PC-9 (cell line): Measurements from ENCODE around the gene ANKRD35. TPM values are rescaled to one million over a fixed set of nuclear protein-coding genes. Genes with fewer than 3 reads are reported as not detected.

Experiments
- BruUV-seq: library from RNA; stranded (reverse); fragments of 400-500 nt; replicated peaks from 2 replicates; lab custom pipeline; 2021; lab: Mats Ljungman, UMichigan
- CTCF ChIA-PET: fragments of 300-600 bp; sonication (Branson Sonifier 250); formaldehyde crosslinking; loops from one replicate; lab custom pipeline; 2022; ENCODE audit warnings: antibody characterized with exemption; lab: Charles Lee
- POLR2A ChIA-PET: fragments of 300-600 bp; sonication (Branson Sonifier 250); formaldehyde crosslinking; loops from one replicate; lab custom pipeline; 2022; ENCODE audit warnings: antibody characterized with exemption; ENCODE audit not compliant: unreplicated experiment; lab: Charles Lee
- DNase-seq, 2 experiments: peaks; one replicate each; pipeline versions ENCODE4 v3.0.0 to v3.0.0-alpha.2; 2015 to 2022; ENCODE audit warnings: mixed read lengths in 1 of 2
- H2AFZ ChIP-seq: fragments of 200-600 bp; sonication (generic); 2 replicates; pipeline ENCODE4 v1.8.1; 2017; ENCODE audit warnings: antibody characterized with exemption
- H3F3A ChIP-seq: fragments of 200-600 bp; sonication (generic); 2 replicates; pipeline ENCODE4 v1.8.1; 2017; ENCODE audit warnings: antibody characterized with exemption, mild to moderate bottlenecking, low read depth; ENCODE audit not compliant: insufficient read depth
- H3K27ac ChIP-seq: fragments of 200-600 bp; sonication (generic); 2 replicates; pipeline ENCODE4 v1.6.1; 2016; ENCODE audit warnings: mixed run types
- H3K27me3 ChIP-seq: fragments of 200-600 bp; sonication (generic); 2 replicates; pipeline ENCODE4 v1.6.1; 2016; ENCODE audit warnings: low read depth, mixed run types; ENCODE audit not compliant: insufficient read depth
- H3K36me3 ChIP-seq: fragments of 200-600 bp; sonication (generic); 2 replicates; pipeline ENCODE4 v1.6.1; 2016; ENCODE audit warnings: low read depth, mixed run types
- H3K4me1 ChIP-seq: fragments of 200-600 bp; sonication (generic); replicated peaks from 2 replicates; pipeline ENCODE4 v1.6.1; 2016; ENCODE audit warnings: mixed run types; ENCODE audit not compliant: insufficient read depth
- H3K4me2 ChIP-seq: fragments of 200-600 bp; sonication (generic); 2 replicates; pipeline ENCODE4 v1.6.1; 2017; ENCODE audit warnings: mixed run types
- H3K4me3 ChIP-seq: fragments of 200-600 bp; sonication (generic); 2 replicates; pipeline ENCODE4 v1.6.1; 2016; ENCODE audit warnings: mixed run types
- H3K79me2 ChIP-seq: fragments of 200-600 bp; sonication (generic); 2 replicates; pipeline ENCODE4 v1.6.1; 2017; ENCODE audit warnings: low read depth, mixed run types
- H3K9me2 ChIP-seq: fragments of 200-600 bp; sonication (generic); 2 replicates; pipeline ENCODE4 v1.8.1; 2017; ENCODE audit warnings: mild to moderate bottlenecking; ENCODE audit not compliant: insufficient read depth
- H3K9me3 ChIP-seq: fragments of 200-600 bp; sonication (generic); 2 replicates; pipeline ENCODE4 v1.8.1; 2016; ENCODE audit warnings: low read depth; ENCODE audit not compliant: insufficient read depth
- H4K20me1 ChIP-seq: fragments of 200-600 bp; sonication (generic); 2 replicates; pipeline ENCODE4 v1.8.1; 2017; ENCODE audit not compliant: insufficient read depth
- EZH2 ChIP-seq: fragments of 200-600 bp; sonication (generic); IDR thresholded peaks from 2 replicates; pipeline ENCODE4 v1.8.0; 2017; ENCODE audit warnings: antibody characterized with exemption, low read depth
- intact Hi-C: fragments of 100-400 bp; cut with micrococcal nuclease; formaldehyde crosslinking; loops from one replicate; pipeline ENCODE4 v1.10.0; 2022; ENCODE audit not compliant: unreplicated experiment
- total RNA-seq: library from RNA; stranded (reverse); gene quantifications from 2 replicates; pipeline ENCODE4 v1.2.3, GENCODE V29; 2021
- TF ChIP-seq, protein P1 (sequence below): fragments of 200-600 bp; sonication (generic); conservative IDR thresholded peaks from 2 replicates; pipeline ENCODE4 v1.6.1; 2017; ENCODE audit warnings: mixed run types, antibody characterized with exemption, mild to moderate bottlenecking, moderate library complexity

Gene ANKRD35
- total RNA-seq, 1 experiment from 2014 or later: 1.2 TPM

GRCh38 chr1:145917595-145917994, 31.9 kb upstream of the ANKRD35 start:
- CTCF ChIA-PET: interaction anchor here (0.6 kb wide), 1 partner anchor 10 kb away, joined by 8 read pairs; no protein-coding TSS in a partner anchor
- H3K27ac ChIP-seq: no peak overlapping the region

GRCh38 chr1:145916745-145917144, 31.1 kb upstream of the ANKRD35 start:
- H3K9me2 ChIP-seq: no peaks in the 10 kb centered on the region
- CTCF ChIA-PET: no interaction called here
- POLR2A ChIA-PET: no interaction called here
- peaks cover 11% of the 10 kb centered on the region for H3K4me1 ChIP-seq
- TF ChIP-seq EZH2: no peak
- TF ChIP-seq, protein P1, sequence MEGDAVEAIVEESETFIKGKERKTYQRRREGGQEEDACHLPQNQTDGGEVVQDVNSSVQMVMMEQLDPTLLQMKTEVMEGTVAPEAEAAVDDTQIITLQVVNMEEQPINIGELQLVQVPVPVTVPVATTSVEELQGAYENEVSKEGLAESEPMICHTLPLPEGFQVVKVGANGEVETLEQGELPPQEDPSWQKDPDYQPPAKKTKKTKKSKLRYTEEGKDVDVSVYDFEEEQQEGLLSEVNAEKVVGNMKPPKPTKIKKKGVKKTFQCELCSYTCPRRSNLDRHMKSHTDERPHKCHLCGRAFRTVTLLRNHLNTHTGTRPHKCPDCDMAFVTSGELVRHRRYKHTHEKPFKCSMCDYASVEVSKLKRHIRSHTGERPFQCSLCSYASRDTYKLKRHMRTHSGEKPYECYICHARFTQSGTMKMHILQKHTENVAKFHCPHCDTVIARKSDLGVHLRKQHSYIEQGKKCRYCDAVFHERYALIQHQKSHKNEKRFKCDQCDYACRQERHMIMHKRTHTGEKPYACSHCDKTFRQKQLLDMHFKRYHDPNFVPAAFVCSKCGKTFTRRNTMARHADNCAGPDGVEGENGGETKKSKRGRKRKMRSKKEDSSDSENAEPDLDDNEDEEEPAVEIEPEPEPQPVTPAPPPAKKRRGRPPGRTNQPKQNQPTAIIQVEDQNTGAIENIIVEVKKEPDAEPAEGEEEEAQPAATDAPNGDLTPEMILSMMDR: no peak
- no peak overlapping the region for H3K4me2 ChIP-seq
- peaks cover 8% of the 10 kb centered on the region; the same call in 1 of the 2 replicates for H3K36me3 ChIP-seq
- intact Hi-C loops: loop anchor here (5.0 kb wide), 2 partner anchors 61 to 96 kb away; no protein-coding TSS in a partner anchor
- no TSS peak for BruUV-seq
- no peak overlapping the region; the same call in 1 of the 2 replicates for H3K4me3 ChIP-seq
- no peak for DNase-seq
- no peaks in the 10 kb centered on the region for H3K9me3 ChIP-seq
- H3K27ac ChIP-seq: no peak overlapping the region
- H3F3A ChIP-seq: peaks cover 29% of the 10 kb centered on the region
- H4K20me1 ChIP-seq: no peaks in the 10 kb centered on the region
- no peak overlapping the region for H2AFZ ChIP-seq
- H3K27me3 ChIP-seq: no peaks in the 10 kb centered on the region
- H3K79me2 ChIP-seq: peaks cover 10% of the 10 kb centered on the region

More at GRCh38 chr1:145917595-145917994, 31.9 kb upstream of the ANKRD35 start:
- Histone ChIP-seq H3K9me3 (no peaks in the 10 kb centered on the region), H3K4me1 (peaks cover 11% of the 10 kb centered on the region), H2AFZ (peak overlapping the region; percentile 96), H3K9me2 (no peaks in the 10 kb centered on the region), H3K36me3 (peaks cover 8% of the 10 kb centered on the region; the same call in 1 of the 2 replicates), H3K4me3 (peak overlapping the region; percentile 80), H4K20me1 (no peaks in the 10 kb centered on the region), H3K27me3 (no peaks in the 10 kb centered on the region), H3F3A (peaks cover 36% of the 10 kb centered on the region), H3K79me2 (peaks cover 10% of the 10 kb centered on the region), H3K4me2 (peak overlapping the region; percentile 98)
- no TSS peak for BruUV-seq
- POLR2A ChIA-PET: no interaction called here
- TF ChIP-seq, protein P1: no peak
- TF ChIP-seq EZH2: no peak
- DNase-seq: no peak
- intact Hi-C loops: loop anchor here (5.0 kb wide), 2 partner anchors 60 to 95 kb away; no protein-coding TSS in a partner anchor

DNA sequence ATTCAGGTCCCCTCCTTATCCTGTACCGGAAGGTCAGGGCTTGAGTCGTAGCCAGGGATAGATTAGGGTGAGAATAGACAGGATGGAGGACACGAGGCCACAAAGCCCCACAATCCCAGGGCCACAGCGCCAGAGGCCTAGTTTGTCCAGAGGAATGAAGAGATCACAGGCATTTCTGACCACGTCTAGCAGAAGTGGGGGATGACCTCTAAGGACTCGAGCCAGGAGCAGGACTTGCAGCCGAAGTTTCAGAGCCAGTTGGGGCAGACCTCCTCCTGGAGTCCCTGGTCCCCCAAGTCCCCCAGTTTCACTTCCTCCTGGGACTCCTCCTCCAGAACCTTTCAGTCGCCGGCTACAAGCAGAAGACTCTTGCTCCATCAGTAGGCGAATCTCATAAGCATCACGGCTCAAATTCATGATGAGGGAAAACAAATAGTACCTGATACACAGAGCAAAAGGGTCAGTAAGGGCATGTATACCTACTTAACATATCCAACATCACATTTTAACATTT, 26.5 kb upstream of the ANKRD35 start:
- BruUV-seq: no TSS peak

More for the DNA sequence above, 26.5 kb upstream of the ANKRD35 start:
- Histone ChIP-seq H3K36me3 (peaks cover 15% of the 10 kb centered on the region; the same call in 1 of the 2 replicates), H3K27ac (no peak overlapping the region), H3K79me2 (no peaks in the 10 kb centered on the region), H4K20me1 (no peaks in the 10 kb centered on the region), H3F3A (peaks cover 6% of the 10 kb centered on the region; the same call in 1 of the 2 replicates), H3K9me3 (no peaks in the 10 kb centered on the region), H3K27me3 (no peaks in the 10 kb centered on the region), H3K4me2 (no peak overlapping the region), H3K4me1 (peaks cover 5% of the 10 kb centered on the region; the same call in 1 of the 2 replicates), H3K4me3 (no peak overlapping the region), H2AFZ (no peak overlapping the region), H3K9me2 (no peaks in the 10 kb centered on the region)
- TF ChIP-seq, protein P1: no peak
- no peak for TF ChIP-seq EZH2
- POLR2A ChIA-PET: no interaction called here
- no peak for DNase-seq
- intact Hi-C loops: no loop called here
- CTCF ChIA-PET: interaction anchor here (0.7 kb wide), 1 partner anchor 67 kb away, joined by 9 read pairs; the partner anchor contains the start of gene NUDT17
